Upper lobe of left lung (tissue), 6 donors: ENCODE data around the gene IQGAP1. TPM values are rescaled to one million over a fixed set of nuclear protein-coding genes. Genes with fewer than 3 reads are reported as not detected.

Experiments
- ATAC-seq, 2 donors: fragments of 200-7000 bp; cut with Tn5 transposase; one replicate each; pipeline ENCODE4 v1.9.1; 2022; ENCODE audit warnings: mild to moderate bottlenecking in 2 of 2, moderate library complexity in 2 of 2; ENCODE audit not compliant: low FRiP score in 2 of 2
- DNase-seq, 2 donors: peaks; one replicate each; pipeline ENCODE4 v3.0.0-alpha.2; 2019 to 2020
- H3K27ac ChIP-seq, 4 donors: fragments of 200-600 bp; sonication (generic); one replicate each; pipeline ENCODE4 v1.5.1; 2016 to 2019
- H3K27me3 ChIP-seq, 4 donors: fragments of 200-600 bp; sonication (generic); one replicate each; pipeline ENCODE4 v1.5.1; 2017 to 2019
- H3K36me3 ChIP-seq, 4 donors: fragments of 200-600 bp; sonication (generic); one replicate each; pipeline ENCODE4 v1.5.1; 2016 to 2019
- H3K4me1 ChIP-seq, 4 donors: fragments of 200-600 bp; sonication (generic); one replicate each; pipeline ENCODE4 v1.5.1; 2018 to 2019
- H3K4me3 ChIP-seq, 4 donors: fragments of 200-600 bp; sonication (generic); one replicate each; pipeline ENCODE4 v1.5.1; 2017 to 2019; ENCODE audit warnings: mild to moderate bottlenecking in 2 of 4, moderate library complexity in 1 of 4
- H3K9me3 ChIP-seq, 4 donors: fragments of 200-600 bp; sonication (generic); one replicate each; pipeline ENCODE4 v1.5.1; 2018 to 2019
- EP300 ChIP-seq, 4 donors: sonication (generic); formaldehyde crosslinking; IDR thresholded peaks; one replicate each; pipeline ENCODE4 v1.5.1; 2017; ENCODE audit warnings: antibody characterized with exemption in 4 of 4, control low read depth in 2 of 4
- POLR2A ChIP-seq, 4 donors: fragments of 450-650 bp; IDR thresholded peaks; one replicate each; pipeline ENCODE4 v1.5.1; 2016 to 2017; ENCODE audit warnings: antibody characterized with exemption in 4 of 4, mild to moderate bottlenecking in 2 of 4
- POLR2AphosphoS5 ChIP-seq, 2 donors: sonication (generic); formaldehyde crosslinking; IDR thresholded peaks; one replicate each; pipeline ENCODE4 v1.5.1; 2017; ENCODE audit warnings: antibody characterized with exemption in 2 of 2
- WGBS, 2 donors: methylation state at CpG; one replicate each; pipeline ENCODE4 v1.1.5; 2017 to 2018; 5-methylcytosine and 5-hydroxymethylcytosine counted together
- total RNA-seq, 6 donors: library from RNA; depleted of rRNA in 4 of 6; stranded (reverse); fragments of >200 nt in 4 of 6; gene quantifications; one replicate each; pipeline versions ENCODE4 v1.1.0 to v1.2.1, GENCODE V29; 2016 to 2021
- TF ChIP-seq, protein P1 (sequence below), 6 experiments: fragments of 450-650 bp in 4 of 6; fragments of 200-600 bp in 2 of 6; sonication (generic) in 2 of 6; IDR thresholded peaks; one replicate each; pipeline ENCODE4 v1.5.1; 2016 to 2019; ENCODE audit warnings: antibody characterized with exemption in 6 of 6
- donor health status: DM: no; HTN: no; CAD: no; lungs with moderate emphysema.
- donor health status: DM: no; HTN: yes; CAD: no; lungs with severe emphysema.

The IQGAP1 gene
- total RNA-seq, 6 donors from 2014 or later, result 216 to 502 (median 344) TPM

DNA sequence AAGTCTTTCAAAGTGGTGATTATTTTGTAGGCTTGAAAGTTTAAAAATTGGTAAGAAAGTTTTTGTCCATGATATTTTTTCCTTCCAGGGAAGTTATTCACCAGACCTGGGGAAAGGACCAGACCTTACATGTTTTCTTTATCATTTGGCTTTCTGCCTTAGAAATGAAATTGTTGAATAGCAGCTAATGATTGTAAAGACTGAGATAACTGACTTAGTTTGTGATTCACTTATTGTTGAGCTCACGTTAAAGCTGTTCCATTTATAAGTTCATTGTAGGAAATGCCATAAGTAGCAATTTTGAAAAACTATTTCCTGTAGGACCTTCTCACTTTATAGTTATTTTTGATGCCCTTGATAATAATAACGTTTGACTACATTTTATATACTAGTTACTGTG lies 51.9 kb downstream of the IQGAP1 start:
- Histone ChIP-seq H3K4me1 (peaks cover 9 to 18% (median 13%) of the 10 kb centered on the region in 4 donors), H3K9me3 (no peaks in the 10 kb centered on the region), H3K36me3 (peaks cover 17 to 70% (median 34%) of the 10 kb centered on the region in 4 donors), H3K27me3 (no peaks in the 10 kb centered on the region), H3K4me3 (no peak overlapping the region), H3K27ac (peak overlapping the region in 2 of 4 donors; percentile 7 to 27)
- DNase-seq, result no peak
- ATAC-seq, result no peak
- TF ChIP-seq, protein P1, sequence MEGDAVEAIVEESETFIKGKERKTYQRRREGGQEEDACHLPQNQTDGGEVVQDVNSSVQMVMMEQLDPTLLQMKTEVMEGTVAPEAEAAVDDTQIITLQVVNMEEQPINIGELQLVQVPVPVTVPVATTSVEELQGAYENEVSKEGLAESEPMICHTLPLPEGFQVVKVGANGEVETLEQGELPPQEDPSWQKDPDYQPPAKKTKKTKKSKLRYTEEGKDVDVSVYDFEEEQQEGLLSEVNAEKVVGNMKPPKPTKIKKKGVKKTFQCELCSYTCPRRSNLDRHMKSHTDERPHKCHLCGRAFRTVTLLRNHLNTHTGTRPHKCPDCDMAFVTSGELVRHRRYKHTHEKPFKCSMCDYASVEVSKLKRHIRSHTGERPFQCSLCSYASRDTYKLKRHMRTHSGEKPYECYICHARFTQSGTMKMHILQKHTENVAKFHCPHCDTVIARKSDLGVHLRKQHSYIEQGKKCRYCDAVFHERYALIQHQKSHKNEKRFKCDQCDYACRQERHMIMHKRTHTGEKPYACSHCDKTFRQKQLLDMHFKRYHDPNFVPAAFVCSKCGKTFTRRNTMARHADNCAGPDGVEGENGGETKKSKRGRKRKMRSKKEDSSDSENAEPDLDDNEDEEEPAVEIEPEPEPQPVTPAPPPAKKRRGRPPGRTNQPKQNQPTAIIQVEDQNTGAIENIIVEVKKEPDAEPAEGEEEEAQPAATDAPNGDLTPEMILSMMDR (IDR thresholded peaks at IDR 0.05), result no peak
- TF ChIP-seq EP300 (IDR thresholded peaks at IDR 0.05), result no peak
- TF ChIP-seq POLR2A (IDR thresholded peaks at IDR 0.05), result no peak
- TF ChIP-seq POLR2AphosphoS5 (IDR thresholded peaks at IDR 0.05), result no peak
- WGBS, 2 donors, result 54% methylated on average over 2 of the region's 2 CpGs

DNA sequence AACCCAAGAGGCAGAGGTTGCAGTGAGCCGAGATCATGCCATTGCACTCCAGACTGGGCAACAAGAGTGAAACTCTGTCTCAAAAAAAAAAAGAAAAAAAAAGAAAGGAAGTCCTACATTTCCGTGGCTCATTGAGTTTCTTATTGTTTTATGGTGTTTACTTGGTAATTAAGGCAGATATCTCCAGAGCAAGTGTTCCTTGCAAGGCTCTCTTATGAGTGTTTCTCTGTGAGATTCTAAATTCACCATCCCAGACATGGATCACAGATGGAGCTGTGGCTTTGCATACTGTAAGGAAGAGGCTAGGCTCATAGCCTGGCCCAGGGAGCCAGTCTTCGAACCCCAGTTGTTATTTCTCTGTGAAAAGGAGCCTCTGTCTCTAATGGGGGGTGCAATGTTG lies 53.0 kb downstream of the IQGAP1 start:
- TF ChIP-seq, protein P1 (IDR thresholded peaks at IDR 0.05), result no peak
- no peak for TF ChIP-seq POLR2A (IDR thresholded peaks at IDR 0.05)
- WGBS, 2 donors, result 67% methylated on average over 3 of the region's 3 CpGs
- Histone ChIP-seq H3K36me3 (peaks cover 17 to 70% (median 37%) of the 10 kb centered on the region in 4 donors), H3K9me3 (no peaks in the 10 kb centered on the region), H3K27ac (peak overlapping the region in 1 of 4 donors; percentile 27), H3K4me1 (peaks cover 0 to 12% (median 10%) of the 10 kb centered on the region in 4 donors), H3K27me3 (no peaks in the 10 kb centered on the region), H3K4me3 (no peak overlapping the region)
- DNase-seq, result no peak
- ATAC-seq, result no peak

DNA sequence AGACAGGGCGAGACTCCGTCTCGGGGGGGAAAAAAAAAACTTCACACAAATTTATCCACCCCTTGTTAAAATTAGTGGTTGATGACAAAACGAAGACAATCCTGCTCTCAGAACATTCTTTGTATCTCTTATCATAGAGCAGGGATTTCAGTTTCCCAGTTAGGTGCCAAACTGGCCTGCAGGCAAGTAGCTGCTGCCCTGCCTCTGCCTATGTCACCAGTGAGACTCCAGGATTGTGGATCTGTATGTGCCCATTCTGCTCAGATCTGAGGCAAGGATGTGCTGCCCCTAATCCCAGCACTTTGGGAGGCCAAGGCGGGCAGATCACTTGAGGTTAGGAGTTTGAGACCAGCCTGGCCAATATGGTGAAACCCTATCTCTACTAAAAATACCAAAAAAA lies 54.4 kb downstream of the IQGAP1 start:
- TF ChIP-seq POLR2AphosphoS5 (IDR thresholded peaks at IDR 0.05), result no peak
- TF ChIP-seq EP300 (IDR thresholded peaks at IDR 0.05), result no peak
- TF ChIP-seq, protein P1 (IDR thresholded peaks at IDR 0.05), result no peak
- TF ChIP-seq POLR2A (IDR thresholded peaks at IDR 0.05), result no peak

DNA sequence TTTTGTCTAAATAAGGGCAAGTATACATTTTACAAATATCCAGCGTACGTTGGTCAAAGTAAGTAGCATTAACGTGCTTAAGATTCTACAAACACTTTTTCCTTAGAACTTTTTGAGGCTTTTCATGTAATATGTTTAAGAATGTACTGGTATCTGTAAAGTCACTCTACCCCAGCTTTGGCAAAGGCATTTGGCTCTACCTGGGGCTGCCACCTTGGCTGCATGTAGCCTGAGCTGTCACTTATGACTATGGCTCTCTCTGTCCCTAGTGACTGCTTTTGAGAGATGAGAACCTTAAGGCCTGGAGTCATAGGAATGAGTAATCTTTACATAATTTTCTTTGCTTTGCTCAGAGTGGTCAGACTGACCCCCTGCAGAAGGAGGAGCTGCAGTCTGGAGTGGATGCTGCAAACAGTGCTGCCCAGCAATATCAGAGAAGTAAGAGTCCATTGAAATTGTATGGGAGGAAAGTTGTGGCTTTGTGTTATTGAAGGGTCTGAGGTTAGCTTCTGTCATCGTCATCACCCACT lies 61.2 kb downstream of the IQGAP1 start:
- Histone ChIP-seq H3K9me3 (no peaks in the 10 kb centered on the region), H3K27me3 (no peaks in the 10 kb centered on the region), H3K4me3 (no peak overlapping the region), H3K27ac (no peak overlapping the region), H3K36me3 (peaks cover 39 to 95% (median 72%) of the 10 kb centered on the region in 4 donors), H3K4me1 (no peaks in the 10 kb centered on the region)
- no peak for ATAC-seq
- no peak for TF ChIP-seq POLR2A (IDR thresholded peaks at IDR 0.05)
- no peak for TF ChIP-seq POLR2AphosphoS5 (IDR thresholded peaks at IDR 0.05)
- TF ChIP-seq, protein P1 (IDR thresholded peaks at IDR 0.05), result no peak
- no peak for TF ChIP-seq EP300 (IDR thresholded peaks at IDR 0.05)
- no peak for DNase-seq
- 91 to 94% methylated on average over 4 of the region's 4 CpGs for WGBS, 2 donors

More for the DNA sequence above, 54.4 kb downstream of the IQGAP1 start:
- ATAC-seq (no peak), DNase-seq (no peak)
- no peaks in the 10 kb centered on the region for H3K27me3 ChIP-seq
- H3K36me3 ChIP-seq, result peaks cover 17 to 77% (median 39%) of the 10 kb centered on the region in 4 donors
- peaks cover 0 to 12% (median 7%) of the 10 kb centered on the region in 4 donors for H3K4me1 ChIP-seq
- no peak overlapping the region for H3K27ac ChIP-seq
- 89 to 95% methylated on average over 5 of the region's 5 CpGs for WGBS, 2 donors
- H3K4me3 ChIP-seq, result no peak overlapping the region
- no peaks in the 10 kb centered on the region for H3K9me3 ChIP-seq
